K562 (cell line): ENCODE data around the gene LRCOL1. TPM values are rescaled to one million over a fixed set of nuclear protein-coding genes. Genes with fewer than 3 reads are reported as not detected.

Source experiments
- ADNP ChIP-seq: fragments of 200-800 bp; sonication (Bioruptor generic); IDR thresholded peaks from 2 replicates; pipeline ENCODE4 v1.6.1; 2016; ENCODE audit warnings: missing genetic modification characterization, missing compliant biosample characterization
- ARHGAP35 ChIP-seq: fragments of 450-650 bp; IDR thresholded peaks from 2 replicates; pipeline ENCODE4 v1.6.1; 2018; ENCODE audit not compliant: partially characterized antibody
- ATF1 ChIP-seq, 2 experiments: fragments of 450-650 bp in 1 of 2; IDR thresholded peaks; 2 replicates each; pipeline ENCODE4 v1.6.1; 2016; ENCODE audit warnings: missing compliant biosample characterization in 1 of 2, missing genetic modification characterization in 1 of 2
- BCOR ChIP-seq: fragments of 450-650 bp; IDR thresholded peaks from 2 replicates; pipeline ENCODE4 v1.6.1; 2016
- BRD9 ChIP-seq: fragments of 450-650 bp; IDR thresholded peaks from 2 replicates; pipeline ENCODE4 v1.6.1; 2018; ENCODE audit warnings: low read depth; ENCODE audit not compliant: partially characterized antibody
- CSDE1 ChIP-seq, 2 experiments: fragments of 450-650 bp; IDR thresholded peaks; 2 replicates each; pipeline ENCODE4 v1.6.1; 2016; ENCODE audit warnings: mild to moderate bottlenecking in 1 of 2
- DPF2 ChIP-seq: fragments of 450-650 bp; IDR thresholded peaks from 2 replicates; pipeline ENCODE4 v1.6.1; 2016
- HLTF ChIP-seq: fragments of 450-650 bp; IDR thresholded peaks from 2 replicates; pipeline ENCODE4 v1.6.1; 2016
- KLF1 ChIP-seq: fragments of 450-650 bp; IDR thresholded peaks from 2 replicates; pipeline ENCODE4 v1.6.1; 2016; ENCODE audit warnings: missing genetic modification characterization, missing compliant biosample characterization
- KLF10 ChIP-seq: fragments of 250-450 bp; sonication (Bioruptor Pico); IDR thresholded peaks from 2 replicates; pipeline ENCODE4 v1.6.1; 2021; ENCODE audit warnings: matching md5 sums
- MIER1 ChIP-seq: fragments of 450-650 bp; IDR thresholded peaks from 2 replicates; pipeline ENCODE4 v1.6.1; 2016; ENCODE audit warnings: antibody characterized with exemption, mild to moderate bottlenecking, low read depth
- MTA3 ChIP-seq: fragments of 450-650 bp; formaldehyde crosslinking; IDR thresholded peaks from 2 replicates; pipeline ENCODE4 v1.6.1; 2017; ENCODE audit warnings: mild to moderate bottlenecking, borderline replicate concordance
- NBN ChIP-seq: fragments of 450-650 bp; IDR thresholded peaks from 2 replicates; pipeline ENCODE4 v1.6.1; 2016; ENCODE audit warnings: low read depth, mild to moderate bottlenecking
- NCOA4 ChIP-seq: fragments of 450-650 bp; IDR thresholded peaks from 2 replicates; pipeline ENCODE4 v1.6.1; 2018; ENCODE audit warnings: mild to moderate bottlenecking; ENCODE audit not compliant: partially characterized antibody
- OTX1 ChIP-seq: fragments of 450-650 bp; formaldehyde crosslinking; IDR thresholded peaks from 2 replicates; pipeline ENCODE4 v1.4.0; 2022; ENCODE audit warnings: mild to moderate bottlenecking
- PHB2 ChIP-seq: fragments of 450-650 bp; IDR thresholded peaks from 2 replicates; pipeline ENCODE4 v1.6.1; 2017; ENCODE audit warnings: low read depth
- RAD21 ChIP-seq, 2 experiments: fragments of 250-450 bp in 1 of 2; fragments of 450-650 bp in 1 of 2; sonication (Bioruptor Pico) in 1 of 2; formaldehyde crosslinking in 1 of 2; IDR thresholded peaks in 1 of 2; conservative IDR thresholded peaks in 1 of 2; 2 replicates each; pipeline versions ENCODE4 v1.4.0 to v1.8.0; 2020 to 2022; ENCODE audit warnings: mild to moderate bottlenecking in 2 of 2, moderate library complexity in 1 of 2
- THAP12 ChIP-seq: fragments of 250-450 bp; sonication (Bioruptor Pico); IDR thresholded peaks from 2 replicates; pipeline ENCODE4 v1.9.0; 2021; ENCODE audit warnings: mild to moderate bottlenecking, inconsistent platforms
- TOE1 ChIP-seq, 2 experiments: fragments of 450-650 bp in 1 of 2; sonication (generic) in 1 of 2; formaldehyde crosslinking in 1 of 2; IDR thresholded peaks; 2 replicates each; pipeline versions ENCODE4 v1.7.1 to v1.8.0; 2016 to 2022; ENCODE audit warnings: borderline replicate concordance in 2 of 2, mild to moderate bottlenecking in 2 of 2, antibody characterized with exemption in 1 of 2, inconsistent platforms in 1 of 2, low read depth in 1 of 2, missing genetic modification reagents in 1 of 2, moderate library complexity in 1 of 2
- ZBTB26 ChIP-seq: fragments of 450-650 bp; formaldehyde crosslinking; IDR thresholded peaks from 2 replicates; pipeline ENCODE4 v1.4.0; 2022; ENCODE audit warnings: missing genetic modification characterization
- ZNF23 ChIP-seq: fragments of 250-450 bp; sonication (Bioruptor Pico); IDR thresholded peaks from 2 replicates; pipeline ENCODE4 v1.4.0; 2020; ENCODE audit warnings: mild to moderate bottlenecking
- ZNF263 ChIP-seq: sonication (generic); formaldehyde crosslinking; IDR thresholded peaks from 2 replicates; pipeline ENCODE4 v1.8.0; 2022; ENCODE audit warnings: mild to moderate bottlenecking, missing genetic modification reagents, borderline replicate concordance
- ZNF398 ChIP-seq: fragments of 250-450 bp; sonication (Bioruptor Pico); IDR thresholded peaks from 2 replicates; pipeline ENCODE4 v1.8.0; 2021; ENCODE audit warnings: moderate library complexity, mild to moderate bottlenecking, inconsistent platforms
- polyA plus RNA-seq, 8 experiments: library from polyadenylated mRNA; depleted of rRNA in 4 of 8; stranded (reverse) in 5 of 8; unstranded in 3 of 8; fragments of >200 nt; fragmentation: Nextera tagmentation in 2 of 8; fragmentation: Illumina TruSeq in 1 of 8; extraction: Ambion mirVana in 2 of 8; extraction: Trizol in 1 of 8; gene quantifications; 2 replicates each; pipeline versions ENCODE4 v1.2.1 to v1.2.3, GENCODE V29; 2011 to 2014; ENCODE audit warnings: inconsistent platforms in 1 of 8, missing spikeins in 1 of 8
- total RNA-seq, 7 experiments: library from RNA; depleted of rRNA in 6 of 7; stranded (reverse); fragments of >200 nt in 6 of 7; fragmentation: Illumina TruSeq in 2 of 7; extraction: Trizol in 2 of 7; gene quantifications; 2 replicates each; pipeline versions ENCODE4 v1.2.1 to v1.2.3, GENCODE V29; 2011 to 2021; ENCODE audit warnings: low replicate concordance in 1 of 7

Gene LRCOL1
- total and polyA plus RNA-seq, 9 of the 15 experiments (the other 6 are each of a cell fraction or from before 2014, with no cell fraction given), result not detected

GRCh38 chr12:132597333-132598316 is 12.8 kb downstream of the LRCOL1 start (continued):
- TF ChIP-seq OTX1 (CRISPR knock-in tag), result peak; percentile 52; the same call in 1 of the 2 replicates
- no peak for TF ChIP-seq ATF1 (CRISPR knock-in tag; IDR thresholded peaks at IDR 0.05)
- TF ChIP-seq ATF1 (tag; IDR thresholded peaks at IDR 0.05), result no peak
- TF ChIP-seq ARHGAP35, result peak; percentile 77
- TF ChIP-seq BRD9, result peak; percentile 32
- peak; percentile 69; the same call in 1 of the 2 replicates for TF ChIP-seq MIER1
- 0 out of 2 replicates have a peak, but pooled peaks have one; percentile 13 for TF ChIP-seq THAP12 (CRISPR knock-in tag)
- TF ChIP-seq ZNF398 (CRISPR knock-in tag), result no peak
- TF ChIP-seq ADNP, result peak; percentile 63; the same call in 1 of the 2 replicates
- TF ChIP-seq KLF10 (CRISPR knock-in tag), result no peak
- peak; percentile 89 for TF ChIP-seq HLTF
- peak; percentile 73 for TF ChIP-seq NCOA4
- TF ChIP-seq ZNF23 (CRISPR knock-in tag), result no peak
- no peak for TF ChIP-seq RAD21 (CRISPR knock-in tag; conservative IDR thresholded peaks at IDR 0.05 in 1 of 2, IDR thresholded peaks at IDR 0.05 in 1 of 2)
- TF ChIP-seq TOE1 (IDR thresholded peaks at IDR 0.05; ENCODE audit: borderline replicate concordance), result peak; percentile 47; the same call in 1 of the 2 replicates
- TF ChIP-seq TOE1 (CRISPR knock-in tag; IDR thresholded peaks at IDR 0.05; ENCODE audit: borderline replicate concordance, low read depth), result no peak
- 0 out of 4 replicates have a peak, but pooled peaks of 1 of the 2 experiments have one; percentile 54 for TF ChIP-seq CSDE1 (IDR thresholded peaks at IDR 0.05)
- no peak for TF ChIP-seq KLF1 (tag)
- peak; percentile 56 for TF ChIP-seq DPF2
- TF ChIP-seq BCOR, result peak; percentile 94
- peak; percentile 74; the same call in 1 of the 2 replicates for TF ChIP-seq ZBTB26
- peak; percentile 92 for TF ChIP-seq ZNF263
- TF ChIP-seq PHB2, result peak; percentile 41; the same call in 1 of the 2 replicates
- TF ChIP-seq NBN, result 0 out of 2 replicates have a peak, but pooled peaks have one; percentile 33
- no peak for TF ChIP-seq MTA3
